ENCODE measurements around the gene MEGF6.

GRCh38 chr1:3657578-3658230 lies 46.4 kb upstream of the MEGF6 start:
- TF ChIP-seq, protein P1, sequence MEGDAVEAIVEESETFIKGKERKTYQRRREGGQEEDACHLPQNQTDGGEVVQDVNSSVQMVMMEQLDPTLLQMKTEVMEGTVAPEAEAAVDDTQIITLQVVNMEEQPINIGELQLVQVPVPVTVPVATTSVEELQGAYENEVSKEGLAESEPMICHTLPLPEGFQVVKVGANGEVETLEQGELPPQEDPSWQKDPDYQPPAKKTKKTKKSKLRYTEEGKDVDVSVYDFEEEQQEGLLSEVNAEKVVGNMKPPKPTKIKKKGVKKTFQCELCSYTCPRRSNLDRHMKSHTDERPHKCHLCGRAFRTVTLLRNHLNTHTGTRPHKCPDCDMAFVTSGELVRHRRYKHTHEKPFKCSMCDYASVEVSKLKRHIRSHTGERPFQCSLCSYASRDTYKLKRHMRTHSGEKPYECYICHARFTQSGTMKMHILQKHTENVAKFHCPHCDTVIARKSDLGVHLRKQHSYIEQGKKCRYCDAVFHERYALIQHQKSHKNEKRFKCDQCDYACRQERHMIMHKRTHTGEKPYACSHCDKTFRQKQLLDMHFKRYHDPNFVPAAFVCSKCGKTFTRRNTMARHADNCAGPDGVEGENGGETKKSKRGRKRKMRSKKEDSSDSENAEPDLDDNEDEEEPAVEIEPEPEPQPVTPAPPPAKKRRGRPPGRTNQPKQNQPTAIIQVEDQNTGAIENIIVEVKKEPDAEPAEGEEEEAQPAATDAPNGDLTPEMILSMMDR (IDR thresholded peaks at IDR 0.05; ENCODE audit: extremely low read depth in 1 of 2, insufficient read depth in 1 of 2, low read depth in 1 of 2, low read length in 2 of 2), result no peak
- TF ChIP-seq POLR2A (IDR thresholded peaks at IDR 0.05; ENCODE audit: low read depth, low read length), result no peak
- no peak for TF ChIP-seq POLR2AphosphoS5 (IDR thresholded peaks at IDR 0.05; ENCODE audit: insufficient read depth, low read depth, low read length)
- no peak for TF ChIP-seq JUN (IDR thresholded peaks at IDR 0.05; ENCODE audit: borderline replicate concordance, insufficient read depth, insufficient read length, low read depth)
- TF ChIP-seq MAX (IDR thresholded peaks at IDR 0.05; ENCODE audit: insufficient read depth, insufficient read length), result no peak
- no peak for TF ChIP-seq EZH2 (IDR thresholded peaks at IDR 0.05; ENCODE audit: borderline replicate concordance, low read depth, low read length, severe bottlenecking)

Data from endothelial cell of umbilical vein (primary cell).